Measurements from ENCODE around the gene SH3BGR.

SH3BGR gene

DNA sequence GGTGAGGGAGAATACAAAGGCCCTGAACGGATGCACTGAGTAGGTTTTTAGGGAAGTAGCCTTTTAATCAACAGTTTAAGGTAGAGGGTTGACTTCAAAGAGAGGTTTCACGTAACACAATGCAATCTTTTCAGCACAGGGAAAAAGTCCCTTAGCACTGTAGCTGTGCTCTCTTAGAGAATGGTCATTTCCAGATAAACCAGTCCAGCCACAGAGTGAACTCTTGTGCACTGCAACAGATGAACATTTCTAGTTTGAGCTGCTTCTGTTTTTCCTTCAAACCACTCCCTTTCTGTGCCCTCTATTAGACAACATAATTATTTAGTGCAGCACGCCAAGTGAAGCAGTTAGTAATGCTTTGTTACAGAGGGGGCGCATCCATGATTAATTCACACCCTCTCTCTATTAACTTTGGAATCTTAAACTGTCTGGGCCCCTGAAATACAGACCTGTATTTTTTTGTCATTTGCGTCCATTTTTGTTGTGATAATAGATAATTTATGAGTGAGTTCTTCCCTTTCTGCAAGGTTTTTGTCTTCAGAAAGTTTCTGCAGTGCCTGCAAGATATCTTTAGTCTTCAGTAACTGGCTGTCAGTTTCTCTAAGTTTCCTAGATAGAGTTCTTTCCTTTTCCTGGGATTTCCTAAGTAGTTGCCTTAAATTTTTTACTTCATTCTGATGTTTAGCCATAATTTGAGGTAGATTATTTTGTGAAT is 29.1 kb upstream of the SH3BGR start:
- Histone ChIP-seq H4K20me1 (ENCODE audit: control insufficient read depth, insufficient read depth, low read depth, low read length) (no peaks in the 10 kb centered on the region), H3K4me1 (ENCODE audit: control insufficient read depth, low read length) (0 out of 2 replicates have a peak, but pooled peaks cover 4% of the 10 kb centered on the region), H3K36me3 (ENCODE audit: control insufficient read depth, low read length) (no peaks in the 10 kb centered on the region), H3K27me3 (ENCODE audit: control insufficient read depth, low read length) (no peaks in the 10 kb centered on the region), H3K4me2 (ENCODE audit: low read length) (no peak overlapping the region), H3K4me3 (ENCODE audit: low read length) (no peak overlapping the region), H3K79me2 (ENCODE audit: control insufficient read depth, low read length) (no peaks in the 10 kb centered on the region), H3K9me3 (ENCODE audit: control insufficient read depth, insufficient read depth, low read length) (no peaks in the 10 kb centered on the region), H3K9me2 (replicated peaks; ENCODE audit: control insufficient read depth, low read length) (no peaks in the 10 kb centered on the region), H3F3A (ENCODE audit: control insufficient read depth, insufficient read depth) (no peaks in the 10 kb centered on the region), H3K27ac (ENCODE audit: low read depth, low read length) (no peak overlapping the region)
- TF ChIP-seq, protein P1, sequence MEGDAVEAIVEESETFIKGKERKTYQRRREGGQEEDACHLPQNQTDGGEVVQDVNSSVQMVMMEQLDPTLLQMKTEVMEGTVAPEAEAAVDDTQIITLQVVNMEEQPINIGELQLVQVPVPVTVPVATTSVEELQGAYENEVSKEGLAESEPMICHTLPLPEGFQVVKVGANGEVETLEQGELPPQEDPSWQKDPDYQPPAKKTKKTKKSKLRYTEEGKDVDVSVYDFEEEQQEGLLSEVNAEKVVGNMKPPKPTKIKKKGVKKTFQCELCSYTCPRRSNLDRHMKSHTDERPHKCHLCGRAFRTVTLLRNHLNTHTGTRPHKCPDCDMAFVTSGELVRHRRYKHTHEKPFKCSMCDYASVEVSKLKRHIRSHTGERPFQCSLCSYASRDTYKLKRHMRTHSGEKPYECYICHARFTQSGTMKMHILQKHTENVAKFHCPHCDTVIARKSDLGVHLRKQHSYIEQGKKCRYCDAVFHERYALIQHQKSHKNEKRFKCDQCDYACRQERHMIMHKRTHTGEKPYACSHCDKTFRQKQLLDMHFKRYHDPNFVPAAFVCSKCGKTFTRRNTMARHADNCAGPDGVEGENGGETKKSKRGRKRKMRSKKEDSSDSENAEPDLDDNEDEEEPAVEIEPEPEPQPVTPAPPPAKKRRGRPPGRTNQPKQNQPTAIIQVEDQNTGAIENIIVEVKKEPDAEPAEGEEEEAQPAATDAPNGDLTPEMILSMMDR (IDR thresholded peaks at IDR 0.05; ENCODE audit: low read depth, low read length, poor library complexity, severe bottlenecking): no peak
- TF ChIP-seq EZH2phosphoT487 (IDR thresholded peaks at IDR 0.05; ENCODE audit: borderline replicate concordance, low read length): no peak

DNA sequence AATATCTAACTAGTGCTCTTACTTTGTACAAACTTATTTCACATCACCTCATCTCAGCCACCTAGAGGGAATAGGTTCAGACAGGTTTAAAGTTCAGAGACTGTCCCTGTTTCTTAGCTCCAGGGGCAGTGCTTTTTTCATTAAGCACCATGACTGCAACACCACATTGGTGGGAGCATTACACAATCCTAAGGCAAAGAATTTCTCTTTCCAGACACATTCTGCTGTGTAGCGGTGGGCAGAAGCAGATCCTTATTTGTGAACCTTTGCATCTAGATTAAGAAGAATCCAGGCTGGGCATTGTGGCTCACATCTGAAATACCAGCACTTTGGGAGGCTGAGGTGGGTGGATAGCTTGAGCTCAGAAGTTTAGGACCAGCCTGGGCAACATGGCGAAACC is 22.3 kb upstream of the SH3BGR start:
- Histone ChIP-seq H3K4me1 (ENCODE audit: control insufficient read depth, low read length) (peaks cover 7% of the 10 kb centered on the region; the same call in 1 of the 2 replicates), H3K9me3 (ENCODE audit: control insufficient read depth, insufficient read depth, low read length) (no peaks in the 10 kb centered on the region), H3K79me2 (ENCODE audit: control insufficient read depth, low read length) (no peaks in the 10 kb centered on the region), H3K27me3 (ENCODE audit: control insufficient read depth, low read length) (no peaks in the 10 kb centered on the region; the same call in 1 of the 2 replicates), H3K4me2 (ENCODE audit: low read length) (no peak overlapping the region), H3K27ac (ENCODE audit: low read depth, low read length) (no peak overlapping the region), H3F3A (ENCODE audit: control insufficient read depth, insufficient read depth) (no peaks in the 10 kb centered on the region), H3K36me3 (ENCODE audit: control insufficient read depth, low read length) (no peaks in the 10 kb centered on the region), H3K9me2 (replicated peaks; ENCODE audit: control insufficient read depth, low read length) (no peaks in the 10 kb centered on the region), H3K4me3 (ENCODE audit: low read length) (no peak overlapping the region), H4K20me1 (ENCODE audit: control insufficient read depth, insufficient read depth, low read depth, low read length) (no peaks in the 10 kb centered on the region)
- TF ChIP-seq EZH2phosphoT487 (IDR thresholded peaks at IDR 0.05; ENCODE audit: borderline replicate concordance, low read length): no peak
- TF ChIP-seq, protein P1 (IDR thresholded peaks at IDR 0.05; ENCODE audit: low read depth, low read length, poor library complexity, severe bottlenecking): no peak

DNA sequence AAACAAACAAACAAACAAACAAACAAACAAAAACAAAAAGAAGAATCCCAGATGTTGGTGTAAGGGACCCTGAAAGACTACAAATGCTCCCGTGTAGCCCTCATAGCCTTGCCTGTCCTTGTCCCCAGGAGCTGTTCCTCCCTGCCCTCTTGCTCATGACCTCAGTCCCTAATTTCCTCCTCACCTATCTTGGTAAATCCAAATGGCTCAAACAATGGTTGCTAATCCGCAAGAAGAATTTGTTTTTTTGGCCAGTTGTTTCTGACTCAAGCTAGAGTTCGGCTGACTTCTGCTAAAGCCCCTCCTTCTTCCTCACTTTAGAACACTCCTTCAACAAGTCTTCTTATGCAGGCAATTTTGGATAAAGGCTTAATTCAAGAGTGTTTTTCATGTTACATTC is 21.8 kb upstream of the SH3BGR start:
- H3K36me3 ChIP-seq (ENCODE audit: control insufficient read depth, low read length): no peaks in the 10 kb centered on the region
- TF ChIP-seq EZH2phosphoT487 (IDR thresholded peaks at IDR 0.05; ENCODE audit: borderline replicate concordance, low read length): no peak
- TF ChIP-seq, protein P1 (IDR thresholded peaks at IDR 0.05; ENCODE audit: low read depth, low read length, poor library complexity, severe bottlenecking): no peak
- no peaks in the 10 kb centered on the region for H3K9me2 ChIP-seq (replicated peaks; ENCODE audit: control insufficient read depth, low read length)
- H3K9me3 ChIP-seq (ENCODE audit: control insufficient read depth, insufficient read depth, low read length): no peaks in the 10 kb centered on the region
- H4K20me1 ChIP-seq (ENCODE audit: control insufficient read depth, insufficient read depth, low read depth, low read length): no peaks in the 10 kb centered on the region
- H3K4me3 ChIP-seq (ENCODE audit: low read length): no peak overlapping the region
- no peaks in the 10 kb centered on the region; the same call in 1 of the 2 replicates for H3K27me3 ChIP-seq (ENCODE audit: control insufficient read depth, low read length)
- no peak overlapping the region for H3K4me2 ChIP-seq (ENCODE audit: low read length)
- no peak overlapping the region for H3K27ac ChIP-seq (ENCODE audit: low read depth, low read length)
- H3F3A ChIP-seq (ENCODE audit: control insufficient read depth, insufficient read depth): no peaks in the 10 kb centered on the region
- peaks cover 7% of the 10 kb centered on the region; the same call in 1 of the 2 replicates for H3K4me1 ChIP-seq (ENCODE audit: control insufficient read depth, low read length)
- H3K79me2 ChIP-seq (ENCODE audit: control insufficient read depth, low read length): no peaks in the 10 kb centered on the region
